PC-3 (cell line): ENCODE measurements around the gene RNASET2. TPM values are rescaled to one million over a fixed set of nuclear protein-coding genes. Genes with fewer than 3 reads are reported as not detected.
"Not testable (repeated sequence)": the region's sequence is repeated elsewhere in the genome, so short reads cannot be mapped to it uniquely, and the experiment has no call there.

Experiments
- ATAC-seq: fragments of 200-7000 bp; cut with Tn5 transposase; 2 replicates; pipeline ENCODE4 v1.9.1; 2020; ENCODE audit warnings: mild to moderate bottlenecking, moderate library complexity
- BruUV-seq: library from RNA; stranded (reverse); fragments of 400-500 nt; replicated peaks from 2 replicates; lab custom pipeline; 2021; lab: Mats Ljungman, UMichigan
- CTCF ChIA-PET: fragments of 300-600 bp; sonication (Branson Sonifier 250); formaldehyde crosslinking; loops from one replicate; lab custom pipeline; 2022; ENCODE audit warnings: antibody characterized with exemption; lab: Charles Lee
- POLR2A ChIA-PET: fragments of 300-600 bp; sonication (Branson Sonifier 250); formaldehyde crosslinking; loops from one replicate; lab custom pipeline; 2022; ENCODE audit warnings: antibody characterized with exemption; ENCODE audit not compliant: unreplicated experiment; lab: Charles Lee
- DNase-seq: peaks from one replicate; pipeline ENCODE4 v3.0.0-alpha.2; 2015
- H2AFZ ChIP-seq: fragments of 300-600 bp; sonication (generic); 2 replicates; pipeline ENCODE4 v1.6.0; 2016; ENCODE audit warnings: antibody characterized with exemption, low read length
- H3F3A ChIP-seq: fragments of 300-600 bp; sonication (generic); one replicate; pipeline ENCODE4 v1.6.0; 2017; ENCODE audit warnings: antibody characterized with exemption, low read length, control low read depth, mild to moderate bottlenecking; ENCODE audit not compliant: unreplicated experiment
- H3K27ac ChIP-seq: fragments of 300-600 bp; sonication (generic); 2 replicates; pipeline ENCODE4 v1.5.1; 2016; ENCODE audit warnings: mild to moderate bottlenecking, low read length
- H3K27me3 ChIP-seq: fragments of 300-600 bp; sonication (generic); 2 replicates; pipeline ENCODE4 v1.6.1; 2016; ENCODE audit warnings: low read length, mixed read lengths
- H3K36me3 ChIP-seq: fragments of 300-600 bp; sonication (generic); 2 replicates; pipeline ENCODE4 v1.6.1; 2016; ENCODE audit warnings: low read depth, mixed run types, low read length, mixed read lengths
- H3K4me1 ChIP-seq: fragments of 300-600 bp; sonication (generic); 2 replicates; pipeline ENCODE4 v1.5.1; 2016; ENCODE audit warnings: low read length; ENCODE audit not compliant: insufficient read depth
- H3K4me2 ChIP-seq: fragments of 300-600 bp; sonication (generic); 2 replicates; pipeline ENCODE4 v1.6.0; 2016; ENCODE audit warnings: low read length
- H3K4me3 ChIP-seq: fragments of 300-600 bp; sonication (generic); 2 replicates; pipeline ENCODE4 v1.5.1; 2016; ENCODE audit warnings: mild to moderate bottlenecking, low read length, mixed read lengths
- H3K79me2 ChIP-seq: fragments of 300-600 bp; sonication (generic); 2 replicates; pipeline ENCODE4 v1.6.1; 2017; ENCODE audit warnings: low read length, mixed read lengths
- H3K9ac ChIP-seq: fragments of 300-600 bp; sonication (generic); 2 replicates; pipeline ENCODE4 v1.6.0; 2016; ENCODE audit warnings: mild to moderate bottlenecking, low read length
- H3K9me2 ChIP-seq: fragments of 300-600 bp; sonication (generic); replicated peaks from 2 replicates; pipeline ENCODE4 v1.6.1; 2016; ENCODE audit warnings: mixed run types, low read length, mixed read lengths
- H3K9me3 ChIP-seq: fragments of 300-600 bp; sonication (generic); 2 replicates; pipeline ENCODE4 v1.6.1; 2016; ENCODE audit warnings: low read length, mixed read lengths
- H4K20me1 ChIP-seq: fragments of 300-600 bp; sonication (generic); 2 replicates; pipeline ENCODE4 v1.6.1; 2016; ENCODE audit warnings: low read length, mixed read lengths
- EZH2 ChIP-seq: fragments of 300-600 bp; sonication (generic); IDR thresholded peaks from one replicate; pipeline ENCODE4 v1.6.1; 2017; ENCODE audit warnings: antibody characterized with exemption, mild to moderate bottlenecking, low read length; ENCODE audit not compliant: unreplicated experiment
- EZH2phosphoT487 ChIP-seq: fragments of 300-600 bp; sonication (generic); IDR thresholded peaks from 2 replicates; pipeline ENCODE4 v1.6.1; 2018; ENCODE audit warnings: mild to moderate bottlenecking, antibody characterized with exemption, low read length, borderline replicate concordance
- intact Hi-C: fragments of 100-400 bp; cut with micrococcal nuclease; formaldehyde crosslinking; loops from 2 replicates; pipeline ENCODE4 v1.9.0; 2023
- total RNA-seq: library from RNA; depleted of rRNA; stranded (reverse); fragments of >200 nt; gene quantifications from 2 replicates; pipeline ENCODE4 v1.2.3, GENCODE V29; 2014
- TF ChIP-seq, protein P1 (sequence below): fragments of 300-600 bp; sonication (generic); conservative IDR thresholded peaks from 2 replicates; pipeline ENCODE4 v1.5.1; 2017; ENCODE audit warnings: antibody characterized with exemption, low read depth, mild to moderate bottlenecking, low read length

The RNASET2 gene
- total RNA-seq, 1 experiment from 2014 or later, result 51.8 TPM

DNA sequence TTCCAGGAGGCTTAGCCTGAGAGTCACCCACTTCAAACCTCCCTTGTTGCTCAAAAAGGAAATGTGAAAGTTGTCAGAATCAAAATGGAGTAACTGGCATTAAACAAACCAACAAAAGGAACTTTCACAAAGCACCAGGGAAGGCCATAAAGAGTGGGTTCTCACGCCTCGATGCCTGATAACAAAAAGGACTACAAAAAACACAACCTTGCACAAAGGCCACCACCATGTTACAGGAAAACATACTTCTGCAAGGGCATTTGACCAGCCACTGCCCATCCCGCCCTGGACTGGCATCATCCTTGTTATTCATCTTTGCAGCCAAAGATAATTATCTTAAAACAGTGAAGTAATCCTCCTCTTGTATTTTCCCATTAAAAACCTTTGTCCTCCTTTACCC is 34.8 kb downstream of the RNASET2 start:
- TF ChIP-seq EZH2phosphoT487 (no peak), EZH2 (no peak)
- TF ChIP-seq, protein P1, sequence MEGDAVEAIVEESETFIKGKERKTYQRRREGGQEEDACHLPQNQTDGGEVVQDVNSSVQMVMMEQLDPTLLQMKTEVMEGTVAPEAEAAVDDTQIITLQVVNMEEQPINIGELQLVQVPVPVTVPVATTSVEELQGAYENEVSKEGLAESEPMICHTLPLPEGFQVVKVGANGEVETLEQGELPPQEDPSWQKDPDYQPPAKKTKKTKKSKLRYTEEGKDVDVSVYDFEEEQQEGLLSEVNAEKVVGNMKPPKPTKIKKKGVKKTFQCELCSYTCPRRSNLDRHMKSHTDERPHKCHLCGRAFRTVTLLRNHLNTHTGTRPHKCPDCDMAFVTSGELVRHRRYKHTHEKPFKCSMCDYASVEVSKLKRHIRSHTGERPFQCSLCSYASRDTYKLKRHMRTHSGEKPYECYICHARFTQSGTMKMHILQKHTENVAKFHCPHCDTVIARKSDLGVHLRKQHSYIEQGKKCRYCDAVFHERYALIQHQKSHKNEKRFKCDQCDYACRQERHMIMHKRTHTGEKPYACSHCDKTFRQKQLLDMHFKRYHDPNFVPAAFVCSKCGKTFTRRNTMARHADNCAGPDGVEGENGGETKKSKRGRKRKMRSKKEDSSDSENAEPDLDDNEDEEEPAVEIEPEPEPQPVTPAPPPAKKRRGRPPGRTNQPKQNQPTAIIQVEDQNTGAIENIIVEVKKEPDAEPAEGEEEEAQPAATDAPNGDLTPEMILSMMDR, result no peak
- H2AFZ ChIP-seq, result no peak overlapping the region

DNA sequence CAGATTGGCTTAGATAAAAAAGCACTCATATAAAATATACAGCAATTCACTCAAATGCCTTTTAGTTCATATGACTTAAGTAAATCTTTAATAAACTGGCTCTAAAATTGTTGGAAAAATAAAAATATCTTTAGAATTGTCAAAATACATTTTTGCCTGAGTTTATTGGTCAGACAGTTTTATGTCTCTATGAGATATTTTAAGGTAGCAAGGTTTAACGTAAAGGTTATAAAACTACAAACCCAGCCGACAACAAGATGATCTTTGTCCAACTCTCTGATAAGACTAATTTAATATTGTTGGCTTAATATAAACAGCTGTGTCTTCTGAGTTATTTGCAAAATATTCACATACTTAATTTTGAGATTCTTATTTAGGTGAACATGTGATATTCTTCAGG is 39.5 kb downstream of the RNASET2 start:
- H4K20me1 ChIP-seq, result no peaks in the 10 kb centered on the region
- no peak for ATAC-seq
- DNase-seq, result no peak
- no peak overlapping the region for H3K27ac ChIP-seq
- H3K9ac ChIP-seq, result no peak overlapping the region
- CTCF ChIA-PET, result no interaction called here
- no TSS peak for BruUV-seq
- POLR2A ChIA-PET, result no interaction called here
- H3K36me3 ChIP-seq, result no peaks in the 10 kb centered on the region
- intact Hi-C loops, result no loop called here
- H3K4me1 ChIP-seq, result no peaks in the 10 kb centered on the region
- no peak overlapping the region for H2AFZ ChIP-seq
- no peaks in the 10 kb centered on the region for H3K9me3 ChIP-seq
- no peak overlapping the region for H3K4me3 ChIP-seq
- H3K79me2 ChIP-seq, result no peaks in the 10 kb centered on the region
- no peaks in the 10 kb centered on the region for H3F3A ChIP-seq
- no peaks in the 10 kb centered on the region for H3K9me2 ChIP-seq
- no peak overlapping the region for H3K4me2 ChIP-seq
- TF ChIP-seq EZH2 (no peak), EZH2phosphoT487 (no peak)
- TF ChIP-seq, protein P1, result no peak
- H3K27me3 ChIP-seq, result no peaks in the 10 kb centered on the region

More for the DNA sequence above, 34.8 kb downstream of the RNASET2 start:
- Histone ChIP-seq H3K9me2 (no peaks in the 10 kb centered on the region), H3K4me2 (no peak overlapping the region), H4K20me1 (no peaks in the 10 kb centered on the region), H3K4me3 (no peak overlapping the region), H3F3A (no peaks in the 10 kb centered on the region), H3K27ac (no peak overlapping the region), H3K9ac (no peak overlapping the region), H3K79me2 (no peaks in the 10 kb centered on the region), H3K9me3 (no peaks in the 10 kb centered on the region), H3K27me3 (no peaks in the 10 kb centered on the region), H3K4me1 (no peaks in the 10 kb centered on the region), H3K36me3 (no peaks in the 10 kb centered on the region)
- ChIA-PET CTCF (no interaction called here), POLR2A (no interaction called here)
- intact Hi-C loops, result no loop called here
- no peak for DNase-seq
- no peak for ATAC-seq
- BruUV-seq, result no TSS peak

DNA sequence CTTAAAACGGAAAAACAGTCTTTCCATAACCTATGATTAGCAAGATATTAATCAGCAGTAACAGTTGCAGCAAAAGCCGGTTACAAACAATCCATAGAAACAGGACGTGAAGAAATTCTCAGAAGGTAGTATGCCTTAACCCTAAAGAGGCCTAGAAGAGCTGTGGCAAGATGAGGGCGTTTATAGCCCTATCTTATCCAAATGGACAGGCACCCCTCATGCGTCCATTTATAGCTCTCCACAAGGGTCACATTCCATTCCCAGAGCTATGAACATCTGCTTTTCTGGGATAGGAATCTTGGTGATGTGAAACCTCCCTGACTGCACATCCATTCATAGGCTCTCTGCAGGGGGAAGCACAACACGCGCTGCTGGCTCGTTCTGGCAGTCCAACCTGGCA is 40.9 kb downstream of the RNASET2 start:
- H3K9ac ChIP-seq, H3K79me2 ChIP-seq, DNase-seq, H3K4me1 ChIP-seq, H3K4me2 ChIP-seq, H3K9me2 ChIP-seq, CTCF ChIA-PET, intact Hi-C loops, H2AFZ ChIP-seq, POLR2A ChIA-PET, H4K20me1 ChIP-seq, H3K4me3 ChIP-seq, H3K9me3 ChIP-seq, H3K36me3 ChIP-seq, H3K27ac ChIP-seq, H3F3A ChIP-seq, BruUV-seq, H3K27me3 ChIP-seq, ATAC-seq: not testable (repeated sequence)

DNA sequence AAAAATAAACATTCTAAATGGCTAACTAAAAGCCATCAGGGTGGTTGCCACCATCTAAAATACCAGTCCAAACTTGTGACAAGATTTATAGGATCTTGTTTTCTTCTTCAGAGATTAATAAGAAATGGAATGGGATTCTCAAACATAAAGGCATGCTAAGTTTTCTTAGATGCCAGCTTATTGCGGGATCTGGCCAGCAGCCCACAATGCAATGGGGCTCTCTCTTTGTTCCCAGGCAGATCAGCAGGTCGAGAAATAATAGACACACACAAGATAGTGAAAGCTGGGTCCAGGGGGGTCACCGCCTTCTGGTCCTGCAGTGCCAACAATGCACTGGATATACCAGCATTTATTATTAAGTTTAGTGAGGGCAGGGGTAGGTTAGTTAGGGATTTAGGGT is 41.4 kb downstream of the RNASET2 start:
- BruUV-seq, H3K79me2 ChIP-seq, H3K9me2 ChIP-seq, H3K27ac ChIP-seq, POLR2A ChIA-PET, H3K4me2 ChIP-seq, intact Hi-C loops, H3K4me3 ChIP-seq, H3K9ac ChIP-seq, H3K36me3 ChIP-seq, ATAC-seq, H4K20me1 ChIP-seq, H2AFZ ChIP-seq, DNase-seq, H3K4me1 ChIP-seq, H3K9me3 ChIP-seq, H3F3A ChIP-seq, H3K27me3 ChIP-seq, CTCF ChIA-PET: not testable (repeated sequence)
